Measurements from ENCODE around the gene GEMIN4. TPM values are rescaled to one million over a fixed set of nuclear protein-coding genes. Genes with fewer than 3 reads are reported as not detected.
"Not testable (repeated sequence)": the region's sequence is repeated elsewhere in the genome, so short reads cannot be mapped to it uniquely, and the experiment has no call there.

The GEMIN4 gene
- polyA plus RNA-seq, 1 donor, result 18.4 TPM

DNA sequence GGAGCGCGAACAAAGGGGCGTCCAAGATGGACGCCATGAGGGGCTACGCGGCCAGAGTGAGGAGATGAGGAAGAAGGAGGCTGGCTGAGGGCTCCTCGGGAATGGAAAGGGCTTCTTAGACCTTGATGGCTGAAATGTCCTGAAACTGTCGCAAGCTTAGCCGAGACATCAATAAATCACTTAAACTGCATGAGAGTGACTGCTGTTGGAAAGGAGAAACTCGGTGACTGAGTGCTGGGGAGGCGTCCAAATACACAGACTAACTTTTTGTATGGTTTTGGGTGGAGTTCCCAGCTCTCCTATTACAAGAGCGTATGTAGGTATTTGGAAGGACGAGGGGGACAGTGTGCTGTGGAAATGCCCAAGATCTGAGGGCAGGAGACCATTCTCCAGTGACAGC, 1.4 kb upstream of the GEMIN4 start:
- 93% methylated on average over 6 of the region's 13 CpGs for WGBS (ENCODE audit: insufficient coverage, low lambda C conversion rate)
- no peak overlapping the region for H3K27ac ChIP-seq (ENCODE audit: low read length)
- H3K9me3 ChIP-seq (ENCODE audit: control insufficient read depth, low read depth, low read length), result no peaks in the 10 kb centered on the region
- DNase-seq, result no peak
- H3K36me3 ChIP-seq (ENCODE audit: control insufficient read depth, insufficient read depth, low read length), result peaks cover 8% of the 10 kb centered on the region
- H3K4me1 ChIP-seq (ENCODE audit: control insufficient read depth, insufficient read depth, low read length), result peaks cover 13% of the 10 kb centered on the region
- no peak overlapping the region for H3K4me3 ChIP-seq (ENCODE audit: low read length)
- no peaks in the 10 kb centered on the region for H3K27me3 ChIP-seq (ENCODE audit: control insufficient read depth, insufficient read depth, low read length)

DNA sequence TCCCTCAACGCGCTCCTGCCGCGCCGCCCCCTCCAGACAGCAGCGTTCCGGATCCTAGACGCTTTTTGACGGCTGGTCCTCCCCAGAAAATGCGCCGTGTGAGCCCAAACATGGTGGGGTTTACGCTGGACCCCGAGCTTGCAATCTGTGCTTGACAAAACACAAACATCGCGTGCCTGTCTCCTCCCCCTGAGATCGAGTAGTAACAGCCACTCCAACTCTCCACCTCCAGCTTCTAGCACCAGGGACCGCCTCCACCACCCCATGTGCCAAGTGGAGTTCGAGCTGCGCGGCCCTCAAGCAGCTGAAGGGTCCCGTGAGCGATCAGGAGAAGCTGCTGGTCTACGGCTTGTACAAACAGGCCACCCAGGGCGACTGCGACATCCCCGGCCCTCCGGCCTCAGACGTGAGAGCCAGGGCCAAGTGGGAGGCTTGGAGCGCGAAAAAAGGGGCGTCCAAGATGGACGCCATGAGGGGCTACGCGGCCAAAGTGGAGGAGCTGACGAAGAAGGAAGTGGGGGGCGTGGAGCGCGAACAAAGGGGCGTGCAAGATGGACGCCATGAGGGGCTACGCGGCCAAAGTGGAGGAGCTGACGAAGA, 656 bp upstream of the GEMIN4 start:
- DNase-seq, result peak; percentile 63 to 68
- H3K4me1 ChIP-seq (ENCODE audit: control insufficient read depth, insufficient read depth, low read length), result peaks cover 13% of the 10 kb centered on the region
- no CpG with 5 or more reads among the region's 43 CpGs for WGBS (ENCODE audit: insufficient coverage, low lambda C conversion rate)
- H3K27me3 ChIP-seq (ENCODE audit: control insufficient read depth, insufficient read depth, low read length), result no peaks in the 10 kb centered on the region
- H3K27ac ChIP-seq (ENCODE audit: low read length), result peak overlapping the region; percentile 21
- H3K9me3 ChIP-seq (ENCODE audit: control insufficient read depth, low read depth, low read length), result no peaks in the 10 kb centered on the region
- H3K4me3 ChIP-seq (ENCODE audit: low read length), result peak overlapping the region; percentile 64
- peaks cover 10% of the 10 kb centered on the region for H3K36me3 ChIP-seq (ENCODE audit: control insufficient read depth, insufficient read depth, low read length)

DNA sequence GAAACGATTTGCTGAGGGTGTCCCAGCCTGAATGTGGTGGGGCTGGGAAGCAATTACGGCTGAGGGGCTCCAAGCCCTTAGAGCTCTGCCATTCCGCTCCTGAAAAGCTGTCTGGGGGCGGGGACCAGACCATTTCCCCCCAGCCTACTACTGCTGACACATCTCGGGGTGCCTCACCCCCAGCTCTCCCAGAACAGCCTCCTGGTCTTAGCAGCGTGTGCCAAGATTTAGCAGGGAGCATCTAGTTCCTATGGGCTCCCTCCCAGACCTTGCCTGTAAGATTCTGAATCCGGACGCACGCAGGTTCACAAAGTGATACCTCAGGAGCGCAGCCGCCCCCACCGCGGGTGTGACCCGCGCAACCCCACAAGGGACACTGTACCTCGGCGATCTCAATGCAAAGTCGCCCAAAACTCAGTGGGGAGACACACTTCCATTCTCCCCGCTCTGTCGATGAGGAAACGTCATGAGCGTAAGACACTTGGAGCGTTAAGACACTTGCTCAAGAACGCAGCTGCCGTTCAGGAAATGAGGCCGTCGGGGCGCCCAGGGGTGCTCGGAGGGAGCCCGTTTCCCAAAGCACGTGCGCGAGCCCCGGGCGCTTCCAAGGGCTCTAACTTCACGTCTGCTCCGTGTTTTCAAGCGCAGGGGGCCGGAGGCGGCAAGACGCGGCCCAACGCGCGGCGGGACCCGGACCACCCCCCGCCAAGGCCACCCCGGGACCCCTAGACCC, 629 bp downstream of the GEMIN4 start:
- WGBS (ENCODE audit: insufficient coverage, low lambda C conversion rate), result no CpG with 5 or more reads among the region's 49 CpGs
- Histone ChIP-seq H3K27ac (ENCODE audit: low read length) (peak overlapping the region; percentile 8), H3K9me3 (ENCODE audit: control insufficient read depth, low read depth, low read length) (no peaks in the 10 kb centered on the region), H3K4me3 (ENCODE audit: low read length) (peak overlapping the region; percentile 64), H3K36me3 (ENCODE audit: control insufficient read depth, insufficient read depth, low read length) (peaks cover 19% of the 10 kb centered on the region), H3K27me3 (ENCODE audit: control insufficient read depth, insufficient read depth, low read length) (no peaks in the 10 kb centered on the region), H3K4me1 (ENCODE audit: control insufficient read depth, insufficient read depth, low read length) (peaks cover 13% of the 10 kb centered on the region)
- peak; percentile 19 to 67 for DNase-seq

DNA sequence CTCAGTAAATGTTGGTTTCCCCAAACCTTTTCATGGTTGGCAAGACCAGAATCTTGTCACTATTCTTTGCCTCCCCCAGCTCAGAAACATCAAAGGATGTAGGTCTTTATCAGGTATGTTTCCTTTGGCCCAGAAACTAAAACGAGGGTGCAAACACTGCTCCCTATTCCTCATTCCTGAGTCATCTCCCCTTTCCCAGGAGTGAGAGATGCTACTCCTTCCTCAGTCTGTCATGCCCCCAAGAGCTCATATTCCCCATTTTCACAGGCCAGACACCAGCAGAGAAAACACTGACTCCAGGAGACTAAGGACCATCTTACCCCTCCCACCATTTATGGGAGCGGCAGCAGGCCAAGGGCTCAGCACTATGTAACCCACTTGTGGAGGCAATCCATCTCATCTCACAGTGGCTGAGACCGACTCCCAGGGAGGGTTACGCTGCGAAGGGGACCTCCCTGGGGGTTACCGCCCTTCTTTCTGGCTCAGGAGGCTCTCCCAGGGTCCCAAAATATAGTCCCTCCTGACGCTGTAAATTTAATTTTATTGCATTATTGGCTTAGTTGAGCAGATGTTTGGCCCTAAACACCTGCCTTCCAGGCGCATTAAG, 1.5 kb downstream of the GEMIN4 start:
- WGBS (ENCODE audit: insufficient coverage, low lambda C conversion rate), result no CpG with 5 or more reads among the region's 8 CpGs
- no peaks in the 10 kb centered on the region for H3K9me3 ChIP-seq (ENCODE audit: control insufficient read depth, low read depth, low read length)
- H3K36me3 ChIP-seq (ENCODE audit: control insufficient read depth, insufficient read depth, low read length), result peaks cover 28% of the 10 kb centered on the region
- H3K27me3 ChIP-seq (ENCODE audit: control insufficient read depth, insufficient read depth, low read length), result no peaks in the 10 kb centered on the region
- no peak for DNase-seq
- peaks cover 13% of the 10 kb centered on the region for H3K4me1 ChIP-seq (ENCODE audit: control insufficient read depth, insufficient read depth, low read length)
- H3K4me3 ChIP-seq (ENCODE audit: low read length), result peak overlapping the region; percentile 64
- no peak overlapping the region for H3K27ac ChIP-seq (ENCODE audit: low read length)

DNA sequence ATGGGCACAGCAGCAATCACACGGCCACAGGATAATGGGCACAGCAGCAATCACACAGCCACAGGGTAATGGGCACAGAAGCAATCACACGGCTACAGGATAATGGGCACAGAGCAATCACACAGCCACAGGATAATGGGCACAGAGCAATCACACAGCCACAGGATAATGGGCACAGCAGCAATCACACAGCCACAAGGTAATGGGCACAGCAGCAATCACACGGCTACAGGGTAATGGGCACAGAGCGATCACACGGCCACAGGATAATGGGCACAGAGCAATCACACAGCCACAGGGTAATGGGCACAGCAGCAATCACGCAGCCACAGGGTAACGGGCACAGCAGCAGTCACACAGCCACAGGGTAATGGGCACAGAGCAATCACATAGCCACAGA, 2.7 kb downstream of the GEMIN4 start:
- not testable (repeated sequence) for H3K9me3 ChIP-seq (ENCODE audit: control insufficient read depth, low read depth, low read length); DNase-seq; H3K27me3 ChIP-seq (ENCODE audit: control insufficient read depth, insufficient read depth, low read length); H3K27ac ChIP-seq (ENCODE audit: low read length); H3K4me3 ChIP-seq (ENCODE audit: low read length)
- WGBS (ENCODE audit: insufficient coverage, low lambda C conversion rate), result no CpG with 5 or more reads among the region's 7 CpGs
- peaks cover 13% of the 10 kb centered on the region for H3K4me1 ChIP-seq (ENCODE audit: control insufficient read depth, insufficient read depth, low read length)
- peaks cover 40% of the 10 kb centered on the region for H3K36me3 ChIP-seq (ENCODE audit: control insufficient read depth, insufficient read depth, low read length)

DNA sequence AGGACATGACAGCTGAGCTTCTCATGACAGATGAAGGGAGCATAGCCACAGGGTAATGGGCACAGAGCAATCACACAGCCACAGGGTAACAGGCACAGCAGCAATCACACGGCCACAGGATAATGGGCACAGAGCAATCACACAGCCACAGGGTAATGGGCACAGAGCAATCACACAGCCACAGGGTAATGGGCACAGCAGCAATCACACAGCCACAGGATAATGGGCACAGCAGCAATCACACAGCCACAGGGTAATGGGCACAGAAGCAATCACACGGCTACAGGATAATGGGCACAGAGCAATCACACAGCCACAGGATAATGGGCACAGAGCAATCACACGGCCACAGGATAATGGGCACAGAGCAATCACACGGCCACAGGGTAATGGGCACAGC, 3.5 kb downstream of the GEMIN4 start:
- DNase-seq; H3K4me3 ChIP-seq (ENCODE audit: low read length); H3K27ac ChIP-seq (ENCODE audit: low read length); H3K9me3 ChIP-seq (ENCODE audit: control insufficient read depth, low read depth, low read length); H3K27me3 ChIP-seq (ENCODE audit: control insufficient read depth, insufficient read depth, low read length): not testable (repeated sequence)
- Histone ChIP-seq H3K4me1 (ENCODE audit: control insufficient read depth, insufficient read depth, low read length) (peaks cover 13% of the 10 kb centered on the region), H3K36me3 (ENCODE audit: control insufficient read depth, insufficient read depth, low read length) (peaks cover 48% of the 10 kb centered on the region)
- no CpG with 5 or more reads among the region's 4 CpGs for WGBS (ENCODE audit: insufficient coverage, low lambda C conversion rate)

DNA sequence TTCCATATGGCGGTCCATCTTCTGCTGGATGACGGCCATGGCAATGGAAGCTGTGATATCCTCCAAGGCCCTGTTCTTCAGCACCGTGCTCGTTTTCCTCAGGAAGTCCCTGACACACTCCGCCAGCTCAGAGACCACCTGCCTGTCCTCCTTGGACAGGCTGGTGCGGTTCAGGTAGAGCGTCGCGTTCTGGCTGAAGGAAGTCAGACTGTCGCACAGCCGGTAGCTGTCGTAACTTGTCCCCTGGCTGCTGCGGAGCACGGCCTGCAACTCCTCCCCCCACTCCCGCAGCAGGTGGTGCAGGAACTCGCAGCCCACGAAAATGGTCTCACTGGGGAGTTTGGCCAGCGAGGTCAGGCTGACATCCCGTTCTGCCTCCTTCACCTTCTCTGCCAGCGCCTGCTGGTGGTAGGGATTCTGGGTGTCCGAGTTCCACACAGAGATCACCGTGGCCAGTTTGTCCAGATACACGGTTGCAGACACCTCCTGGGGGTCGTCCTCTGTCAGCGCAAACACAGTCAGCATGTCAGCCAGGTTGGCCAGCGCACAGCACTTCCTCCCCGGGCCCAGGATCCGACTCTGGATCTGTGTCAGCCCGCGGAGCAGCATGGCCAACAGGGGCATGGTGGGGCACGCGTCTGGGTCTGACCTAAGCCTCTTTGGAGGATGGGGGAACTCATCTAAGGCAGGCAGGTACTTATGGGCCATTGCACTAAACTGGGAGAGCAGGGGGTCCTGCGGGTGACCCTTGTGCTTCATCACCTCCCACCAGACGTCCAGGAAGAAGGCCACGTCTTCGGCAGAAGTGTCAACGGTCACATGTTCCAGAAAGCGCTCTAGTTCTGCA, 5.1 kb downstream of the GEMIN4 start:
- H3K27me3 ChIP-seq (ENCODE audit: control insufficient read depth, insufficient read depth, low read length), result no peaks in the 10 kb centered on the region
- H3K4me1 ChIP-seq (ENCODE audit: control insufficient read depth, insufficient read depth, low read length), result peaks cover 10% of the 10 kb centered on the region
- DNase-seq, result no peak
- no CpG with 5 or more reads among the region's 38 CpGs for WGBS (ENCODE audit: insufficient coverage, low lambda C conversion rate)
- H3K4me3 ChIP-seq (ENCODE audit: low read length), result no peak overlapping the region
- H3K36me3 ChIP-seq (ENCODE audit: control insufficient read depth, insufficient read depth, low read length), result peaks cover 62% of the 10 kb centered on the region
- no peaks in the 10 kb centered on the region for H3K9me3 ChIP-seq (ENCODE audit: control insufficient read depth, low read depth, low read length)
- H3K27ac ChIP-seq (ENCODE audit: low read length), result no peak overlapping the region

DNA sequence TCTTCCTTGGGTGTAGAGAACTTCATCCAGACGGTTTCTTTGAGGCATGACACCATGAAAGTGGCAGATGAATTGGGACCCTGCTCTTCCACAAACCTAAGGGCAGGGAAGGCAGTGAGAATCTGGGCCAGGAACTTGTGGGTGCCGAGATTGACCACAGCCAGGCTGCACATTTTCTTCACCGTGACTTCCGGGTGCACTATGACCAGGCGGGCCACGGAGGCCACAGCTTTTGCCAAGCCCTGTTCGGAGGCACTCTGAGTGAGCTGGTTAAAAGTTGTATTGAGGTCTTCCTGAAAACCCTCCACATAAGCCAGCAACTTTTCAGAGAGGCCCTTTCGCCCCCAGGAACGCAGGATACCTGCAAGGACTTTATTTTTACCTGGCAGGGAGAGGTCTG, 5.9 kb downstream of the GEMIN4 start:
- no peak for DNase-seq
- Histone ChIP-seq H3K36me3 (ENCODE audit: control insufficient read depth, insufficient read depth, low read length) (peaks cover 70% of the 10 kb centered on the region), H3K4me1 (ENCODE audit: control insufficient read depth, insufficient read depth, low read length) (peaks cover 9% of the 10 kb centered on the region), H3K27me3 (ENCODE audit: control insufficient read depth, insufficient read depth, low read length) (no peaks in the 10 kb centered on the region), H3K9me3 (ENCODE audit: control insufficient read depth, low read depth, low read length) (no peaks in the 10 kb centered on the region), H3K4me3 (ENCODE audit: low read length) (no peak overlapping the region), H3K27ac (ENCODE audit: low read length) (no peak overlapping the region)
- WGBS (ENCODE audit: insufficient coverage, low lambda C conversion rate), result no CpG with 5 or more reads among the region's 9 CpGs

DNA sequence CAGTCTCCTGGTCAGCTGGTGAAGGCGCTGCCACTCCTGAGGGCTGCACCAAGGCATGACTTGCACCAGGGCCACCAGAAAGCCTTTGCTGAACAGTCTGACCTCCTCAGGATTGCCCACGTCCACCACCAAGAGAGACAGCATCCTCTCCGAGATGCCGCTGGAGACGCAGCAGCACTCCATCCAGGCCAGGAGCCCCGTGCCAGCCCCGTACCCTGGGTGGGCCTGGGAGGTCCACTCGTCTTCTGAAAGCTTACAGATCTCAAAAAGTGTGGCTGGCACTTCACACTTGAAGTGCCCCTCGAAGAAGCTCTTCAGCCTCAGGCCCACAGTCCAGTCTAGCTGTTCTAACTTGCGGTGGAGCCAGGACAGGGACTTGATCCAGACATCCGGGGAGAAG, 6.7 kb downstream of the GEMIN4 start:
- H3K27ac ChIP-seq (ENCODE audit: low read length), result no peak overlapping the region
- WGBS (ENCODE audit: insufficient coverage, low lambda C conversion rate), result no CpG with 5 or more reads among the region's 11 CpGs
- peaks cover 78% of the 10 kb centered on the region for H3K36me3 ChIP-seq (ENCODE audit: control insufficient read depth, insufficient read depth, low read length)
- H3K4me1 ChIP-seq (ENCODE audit: control insufficient read depth, insufficient read depth, low read length), result peaks cover under 1% of the 10 kb centered on the region
- no peak overlapping the region for H3K4me3 ChIP-seq (ENCODE audit: low read length)
- no peaks in the 10 kb centered on the region for H3K9me3 ChIP-seq (ENCODE audit: control insufficient read depth, low read depth, low read length)
- no peak for DNase-seq
- H3K27me3 ChIP-seq (ENCODE audit: control insufficient read depth, insufficient read depth, low read length), result no peaks in the 10 kb centered on the region

DNA sequence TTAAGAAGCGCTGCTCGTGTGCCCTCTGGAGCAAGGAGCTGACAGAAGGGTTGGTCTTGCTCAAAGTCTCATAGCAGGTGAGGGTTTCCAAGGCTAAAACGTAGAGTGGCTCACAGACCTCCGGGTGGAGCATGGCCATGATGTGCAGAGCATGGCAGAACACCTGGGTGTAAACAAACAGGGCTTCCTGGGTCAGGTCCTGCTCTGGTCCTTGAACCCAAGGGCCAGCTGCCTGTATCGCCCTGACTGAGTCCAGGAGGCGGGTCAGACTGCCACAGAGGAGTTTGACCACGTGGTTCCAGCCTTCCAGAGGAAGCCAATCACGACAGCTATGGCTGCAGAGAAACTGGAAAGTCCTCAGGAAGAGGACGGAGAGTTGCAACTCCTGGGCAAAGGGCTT, 7.1 kb downstream of the GEMIN4 start:
- WGBS (ENCODE audit: insufficient coverage, low lambda C conversion rate), result no CpG with 5 or more reads among the region's 9 CpGs
- DNase-seq, result no peak
- peaks cover 83% of the 10 kb centered on the region for H3K36me3 ChIP-seq (ENCODE audit: control insufficient read depth, insufficient read depth, low read length)

More for the DNA sequence above, 7.1 kb downstream of the GEMIN4 start:
- Histone ChIP-seq H3K4me1 (ENCODE audit: control insufficient read depth, insufficient read depth, low read length) (no peaks in the 10 kb centered on the region), H3K9me3 (ENCODE audit: control insufficient read depth, low read depth, low read length) (no peaks in the 10 kb centered on the region), H3K27ac (ENCODE audit: low read length) (no peak overlapping the region), H3K4me3 (ENCODE audit: low read length) (no peak overlapping the region), H3K27me3 (ENCODE audit: control insufficient read depth, insufficient read depth, low read length) (no peaks in the 10 kb centered on the region)
